K562 (cell line): ENCODE data around the gene HMGB1. TPM values are rescaled to one million over a fixed set of nuclear protein-coding genes. Genes with fewer than 3 reads are reported as not detected.

ENCODE experiments used
- ADNP ChIP-seq: fragments of 200-800 bp; sonication (Bioruptor generic); IDR thresholded peaks from 2 replicates; pipeline ENCODE4 v1.6.1; 2016; ENCODE audit warnings: missing genetic modification characterization, missing compliant biosample characterization
- ATF2 ChIP-seq: sonication (generic); formaldehyde crosslinking; IDR thresholded peaks from 2 replicates; pipeline ENCODE4 v1.8.1; 2022; ENCODE audit warnings: missing genetic modification reagents
- EWSR1 ChIP-seq: fragments of 450-650 bp; IDR thresholded peaks from 2 replicates; pipeline ENCODE4 v1.6.1; 2018; ENCODE audit warnings: borderline replicate concordance, mild to moderate bottlenecking, low read depth, moderate library complexity; ENCODE audit not compliant: partially characterized antibody
- FOXA1 ChIP-seq: fragments of 450-650 bp; IDR thresholded peaks from 2 replicates; pipeline ENCODE4 v1.6.1; 2016; ENCODE audit warnings: mild to moderate bottlenecking, borderline replicate concordance
- FOXK2 ChIP-seq, 2 experiments: fragments of 450-650 bp; IDR thresholded peaks in 1 of 2; conservative IDR thresholded peaks in 1 of 2; 2 replicates each; pipeline ENCODE4 v1.6.1; 2016; ENCODE audit warnings: low read depth in 2 of 2, mild to moderate bottlenecking in 1 of 2
- FOXP1 ChIP-seq: sonication (generic); formaldehyde crosslinking; IDR thresholded peaks from 2 replicates; pipeline ENCODE4 v1.8.0; 2022; ENCODE audit warnings: mild to moderate bottlenecking, missing genetic modification reagents
- FOXP4 ChIP-seq: sonication (generic); formaldehyde crosslinking; IDR thresholded peaks from 2 replicates; pipeline ENCODE4 v1.8.0; 2022; ENCODE audit warnings: mild to moderate bottlenecking, missing genetic modification reagents, borderline replicate concordance
- HNRNPK ChIP-seq: fragments of 200-400 bp; formaldehyde crosslinking; IDR thresholded peaks from one replicate; pipeline ENCODE4 v1.6.1; 2018; ENCODE audit warnings: mild to moderate bottlenecking, low read depth, low read length; ENCODE audit not compliant: poor library complexity, severe bottlenecking
- HNRNPLL ChIP-seq: fragments of 200-400 bp; formaldehyde crosslinking; IDR thresholded peaks from 2 replicates; pipeline ENCODE4 v1.6.1; 2017; ENCODE audit warnings: low read length, low read depth, mild to moderate bottlenecking; ENCODE audit not compliant: poor library complexity, severe bottlenecking
- MITF ChIP-seq: IDR thresholded peaks from 2 replicates; pipeline ENCODE4 v1.6.1; 2014; ENCODE audit warnings: antibody characterized with exemption
- POLR2A ChIP-seq: fragments of 450-650 bp; conservative IDR thresholded peaks from 2 replicates; pipeline ENCODE4 v1.6.1; 2016
- POLR2B ChIP-seq: fragments of 450-650 bp; IDR thresholded peaks from 2 replicates; pipeline ENCODE4 v1.6.1; 2018; ENCODE audit warnings: low read depth; ENCODE audit not compliant: partially characterized antibody
- SMAD2 ChIP-seq: fragments of 150-350 bp; IDR thresholded peaks from 2 replicates; pipeline ENCODE4 v1.6.1; 2014; ENCODE audit warnings: low read depth, mild to moderate bottlenecking, low read length
- USF1 ChIP-seq: sonication (generic); formaldehyde crosslinking; IDR thresholded peaks from 2 replicates; pipeline ENCODE4 v1.9.0; 2022; ENCODE audit warnings: mild to moderate bottlenecking, missing genetic modification reagents
- ZBTB11 ChIP-seq, 3 experiments: fragments of 200-800 bp in 1 of 3; fragments of 250-450 bp in 1 of 3; fragments of 450-650 bp in 1 of 3; sonication (Bioruptor Pico) in 1 of 3; sonication (Bioruptor generic) in 1 of 3; formaldehyde crosslinking in 1 of 3; IDR thresholded peaks; 2 replicates each; pipeline versions ENCODE4 v1.6.1 to v1.8.0; 2016 to 2022; ENCODE audit warnings: mild to moderate bottlenecking in 2 of 3, missing genetic modification characterization in 2 of 3, missing compliant biosample characterization in 1 of 3, moderate library complexity in 1 of 3
- ZNF121 ChIP-seq: sonication (generic); formaldehyde crosslinking; conservative IDR thresholded peaks from 2 replicates; pipeline ENCODE4 v1.8.0; 2022; ENCODE audit warnings: missing genetic modification reagents
- ZNF140 ChIP-seq: fragments of 250-450 bp; sonication (Bioruptor Pico); IDR thresholded peaks from 2 replicates; pipeline ENCODE4 v1.8.0; 2021; ENCODE audit warnings: moderate library complexity, mild to moderate bottlenecking, inconsistent platforms
- ZNF324 ChIP-seq: fragments of 250-450 bp; sonication (Bioruptor Pico); IDR thresholded peaks from 2 replicates; pipeline ENCODE4 v1.4.0; 2020; ENCODE audit warnings: mild to moderate bottlenecking
- polyA plus RNA-seq, 8 experiments: library from polyadenylated mRNA; depleted of rRNA in 4 of 8; stranded (reverse) in 5 of 8; unstranded in 3 of 8; fragments of >200 nt; fragmentation: Nextera tagmentation in 2 of 8; fragmentation: Illumina TruSeq in 1 of 8; extraction: Ambion mirVana in 2 of 8; extraction: Trizol in 1 of 8; gene quantifications; 2 replicates each; pipeline versions ENCODE4 v1.2.1 to v1.2.3, GENCODE V29; 2011 to 2014; ENCODE audit warnings: inconsistent platforms in 1 of 8, missing spikeins in 1 of 8
- total RNA-seq, 7 experiments: library from RNA; depleted of rRNA in 6 of 7; stranded (reverse); fragments of >200 nt in 6 of 7; fragmentation: Illumina TruSeq in 2 of 7; extraction: Trizol in 2 of 7; gene quantifications; 2 replicates each; pipeline versions ENCODE4 v1.2.1 to v1.2.3, GENCODE V29; 2011 to 2021; ENCODE audit warnings: low replicate concordance in 1 of 7

Gene HMGB1
- total and polyA plus RNA-seq, 9 of the 15 experiments (the other 6 are each of a cell fraction or from before 2014, with no cell fraction given) = 442 to 1,896 (median 933) TPM

GRCh38 chr13:30408319-30409101 is 57.2 kb downstream of the HMGB1 start (continued):
- no peak; the same call in 1 of the 2 replicates for TF ChIP-seq ATF2 (CRISPR knock-in tag)
- TF ChIP-seq ZBTB11 (CRISPR knock-in tag; IDR thresholded peaks at IDR 0.05) = no peak
- TF ChIP-seq FOXP1 (CRISPR knock-in tag) = peak; percentile 89; the same call in 1 of the 2 replicates
- no peak for TF ChIP-seq SMAD2
- TF ChIP-seq USF1 (CRISPR knock-in tag) = peak; percentile 87
- no peak for TF ChIP-seq FOXA1
- no peak for TF ChIP-seq MITF
- no peak for TF ChIP-seq FOXK2 (conservative IDR thresholded peaks at IDR 0.05 in 1 of 2, IDR thresholded peaks at IDR 0.05 in 1 of 2; ENCODE audit: low read depth in 2 of 2)
- TF ChIP-seq ZNF140 (CRISPR knock-in tag) = no peak
- no peak for TF ChIP-seq POLR2B
- no peak for TF ChIP-seq HNRNPLL
- TF ChIP-seq ADNP (tag) = no peak
- TF ChIP-seq HNRNPK = no peak
- TF ChIP-seq ZNF324 (CRISPR knock-in tag) = no peak
- peak; percentile 97; the same call in 1 of the 2 replicates for TF ChIP-seq FOXP4 (CRISPR knock-in tag)
- TF ChIP-seq ZNF121 = no peak; the same call in 1 of the 2 replicates
- TF ChIP-seq EWSR1 = no peak
- no peak for TF ChIP-seq POLR2A
